HG03025 (cell line): ENCODE results near the gene RAB11A.

Experiments used
- ATAC-seq: cut with Tn5 transposase; IDR thresholded peaks from one replicate; pipeline ENCODE4 v1.9.1; 2021; ENCODE audit warnings: mild to moderate bottlenecking, moderate library complexity; ENCODE audit not compliant: unreplicated experiment, low FRiP score

RAB11A gene

GRCh38 chr15:65935391-65935790, 66.1 kb downstream of the RAB11A start:
- no peak for ATAC-seq

- no peak for ATAC-seq
Measured at GRCh38 chr15:65936282-65936681, 67.0 kb downstream of the RAB11A start.

GRCh38 chr15:65937054-65937453, 67.8 kb downstream of the RAB11A start:
- no peak for ATAC-seq

- no peak for ATAC-seq
Measured at GRCh38 chr15:65937476-65937875, 68.2 kb downstream of the RAB11A start.

GRCh38 chr15:65938604-65939003, 69.3 kb downstream of the RAB11A start:
- ATAC-seq = no peak

- no peak for ATAC-seq
Measured at GRCh38 chr15:65939901-65940617, 70.8 kb downstream of the RAB11A start.

- no peak for ATAC-seq
Measured at GRCh38 chr15:65940618-65940909, 71.3 kb downstream of the RAB11A start.
